Keratinocyte (primary cell): ENCODE data around the gene ZNF169. TPM values are rescaled to one million over a fixed set of nuclear protein-coding genes. Genes with fewer than 3 reads are reported as not detected.

Experiments
- DNase-seq: peaks from one replicate; pipeline ENCODE4 v3.0.0-alpha.2; 2011; ENCODE audit warnings: low read depth, missing footprints, low spot score
- FAIRE-seq: peaks from 2 replicates; lab custom pipeline; 2011; peaks lifted over from hg19 to GRCh38; lab: Jason Lieb, UNC
- H2AFZ ChIP-seq: 2 replicates; pipeline ENCODE4 v1.6.0; 2012; ENCODE audit warnings: low read length, control low read depth, inconsistent platforms; ENCODE audit not compliant: control insufficient read depth
- H3K27ac ChIP-seq: 2 replicates; pipeline ENCODE4 v1.5.1; 2011; ENCODE audit warnings: low read length; ENCODE audit not compliant: control insufficient read depth, insufficient read depth
- H3K27me3 ChIP-seq: 3 replicates; pipeline ENCODE4 v1.6.0; 2011; ENCODE audit warnings: low read length; ENCODE audit not compliant: control insufficient read depth, insufficient read depth; ENCODE audit errors: extremely low read depth
- H3K36me3 ChIP-seq, 2 experiments: 2 replicates in 1 of 2; 3 replicates in 1 of 2; pipeline ENCODE4 v1.5.1; 2011; ENCODE audit warnings: low read length in 2 of 2, mild to moderate bottlenecking in 1 of 2; ENCODE audit not compliant: control insufficient read depth in 2 of 2, insufficient read depth in 2 of 2; ENCODE audit errors: extremely low read depth in 1 of 2
- H3K4me1 ChIP-seq: 3 replicates; pipeline ENCODE4 v1.5.1; 2011; ENCODE audit warnings: low read length; ENCODE audit not compliant: control insufficient read depth, insufficient read depth; ENCODE audit errors: extremely low read depth
- H3K4me2 ChIP-seq: 3 replicates; pipeline ENCODE4 v1.6.0; 2011; ENCODE audit warnings: low read depth, low read length; ENCODE audit not compliant: control insufficient read depth, insufficient read depth; ENCODE audit errors: extremely low read depth
- H3K4me3 ChIP-seq, 3 experiments: fragments of 200-600 bp in 1 of 3; sonication (generic) in 1 of 3; 2 replicates in 2 of 3; 3 replicates in 1 of 3; pipeline ENCODE4 v1.5.1; 2011 to 2016; ENCODE audit warnings: low read length in 3 of 3, mild to moderate bottlenecking in 3 of 3, control low read depth in 2 of 3, inconsistent platforms in 1 of 3, low read depth in 1 of 3, mixed read lengths in 1 of 3, mixed run types in 1 of 3, moderate library complexity in 1 of 3; ENCODE audit not compliant: control insufficient read depth in 2 of 3, insufficient read depth in 2 of 3; ENCODE audit errors: extremely low read depth in 1 of 3
- H3K79me2 ChIP-seq: 2 replicates; pipeline ENCODE4 v1.6.0; 2012; ENCODE audit warnings: low read length; ENCODE audit not compliant: control insufficient read depth, insufficient read depth
- H3K9ac ChIP-seq: 3 replicates; pipeline ENCODE4 v1.6.0; 2011; ENCODE audit warnings: low read length; ENCODE audit not compliant: control insufficient read depth, insufficient read depth; ENCODE audit errors: extremely low read depth
- H3K9me1 ChIP-seq: 3 replicates; pipeline ENCODE4 v1.6.0; 2011; ENCODE audit warnings: low read length; ENCODE audit not compliant: control insufficient read depth, insufficient read depth; ENCODE audit errors: extremely low read depth
- H3K9me3 ChIP-seq: 2 replicates; pipeline ENCODE4 v1.5.1; 2012; ENCODE audit warnings: low read depth, low read length; ENCODE audit not compliant: control insufficient read depth
- H4K20me1 ChIP-seq: 3 replicates; pipeline ENCODE4 v1.6.0; 2011; ENCODE audit warnings: low read length; ENCODE audit not compliant: control insufficient read depth, insufficient read depth; ENCODE audit errors: extremely low read depth
- EZH2 ChIP-seq: IDR thresholded peaks from one replicate; pipeline ENCODE4 v1.6.1; 2012; ENCODE audit warnings: inconsistent platforms, mild to moderate bottlenecking, low read length, moderate library complexity
- dilution Hi-C: fragments of 300-500 bp; cut with MboI; formaldehyde crosslinking; loops from one replicate; pipeline ENCODE4 v1.7.0; 2020; ENCODE audit warnings: low sequenced_read_pairs; ENCODE audit not compliant: extremely low pct_ligation_motif_present
- polyA plus RNA-seq, 5 experiments: library from polyadenylated mRNA; depleted of rRNA in 3 of 5; stranded (reverse) in 3 of 5; stranded (forward) in 1 of 5; unstranded in 1 of 5; fragments of >200 nt; gene quantifications; 1 replicate in 1 of 5; 2 replicates in 3 of 5; 3 replicates in 1 of 5; pipeline versions ENCODE4 v1.2.1 to v1.2.3, GENCODE V29; 2011 to 2012; ENCODE audit warnings: missing spikeins in 2 of 5, low read depth in 1 of 5, low replicate concordance in 1 of 5
- TF ChIP-seq, protein P1 (sequence below), 3 experiments: IDR thresholded peaks in 1 of 3; conservative IDR thresholded peaks in 1 of 3; optimal IDR thresholded peaks in 1 of 3; 2 replicates in 2 of 3; 3 replicates in 1 of 3; pipeline versions ENCODE3 to v1.5.1; 2011; ENCODE audit warnings: low read length in 3 of 3, mild to moderate bottlenecking in 3 of 3, moderate library complexity in 2 of 3, control low read depth in 1 of 3, inconsistent platforms in 1 of 3; ENCODE audit not compliant: insufficient read depth in 2 of 3; ENCODE audit errors: extremely low read depth in 1 of 3

Gene ZNF169
- polyA plus RNA-seq, 1 donor (not counting 4 experiments of a cell fraction or from before 2014, with no cell fraction given) = 3.7 TPM

- FAIRE-seq (no peak), DNase-seq (no peak)
- H3K4me2 ChIP-seq = no peak overlapping the region
- no peaks in the 10 kb centered on the region for H4K20me1 ChIP-seq
- H3K79me2 ChIP-seq = no peaks in the 10 kb centered on the region
- dilution Hi-C loops = no loop called here
- no peaks in the 10 kb centered on the region for H3K4me1 ChIP-seq
- no peaks in the 10 kb centered on the region for H3K9me1 ChIP-seq
- no peaks in the 10 kb centered on the region for H3K36me3 ChIP-seq
- no peaks in the 10 kb centered on the region for H3K27me3 ChIP-seq
- H3K4me3 ChIP-seq = no peak overlapping the region
- H3K27ac ChIP-seq = no peak overlapping the region
- no peaks in the 10 kb centered on the region for H3K9me3 ChIP-seq
- no peak overlapping the region for H2AFZ ChIP-seq
- H3K9ac ChIP-seq = no peak overlapping the region
- TF ChIP-seq, protein P1, sequence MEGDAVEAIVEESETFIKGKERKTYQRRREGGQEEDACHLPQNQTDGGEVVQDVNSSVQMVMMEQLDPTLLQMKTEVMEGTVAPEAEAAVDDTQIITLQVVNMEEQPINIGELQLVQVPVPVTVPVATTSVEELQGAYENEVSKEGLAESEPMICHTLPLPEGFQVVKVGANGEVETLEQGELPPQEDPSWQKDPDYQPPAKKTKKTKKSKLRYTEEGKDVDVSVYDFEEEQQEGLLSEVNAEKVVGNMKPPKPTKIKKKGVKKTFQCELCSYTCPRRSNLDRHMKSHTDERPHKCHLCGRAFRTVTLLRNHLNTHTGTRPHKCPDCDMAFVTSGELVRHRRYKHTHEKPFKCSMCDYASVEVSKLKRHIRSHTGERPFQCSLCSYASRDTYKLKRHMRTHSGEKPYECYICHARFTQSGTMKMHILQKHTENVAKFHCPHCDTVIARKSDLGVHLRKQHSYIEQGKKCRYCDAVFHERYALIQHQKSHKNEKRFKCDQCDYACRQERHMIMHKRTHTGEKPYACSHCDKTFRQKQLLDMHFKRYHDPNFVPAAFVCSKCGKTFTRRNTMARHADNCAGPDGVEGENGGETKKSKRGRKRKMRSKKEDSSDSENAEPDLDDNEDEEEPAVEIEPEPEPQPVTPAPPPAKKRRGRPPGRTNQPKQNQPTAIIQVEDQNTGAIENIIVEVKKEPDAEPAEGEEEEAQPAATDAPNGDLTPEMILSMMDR (optimal IDR thresholded peaks at IDR 0.05 in 1 of 3, IDR thresholded peaks at IDR 0.05 in 1 of 3, conservative IDR thresholded peaks at IDR 0.05 in 1 of 3; ENCODE audit: extremely low read depth in 1 of 3, insufficient read depth in 2 of 3, low read length in 3 of 3) = no peak
- TF ChIP-seq EZH2 = no peak
Measured at GRCh38 chr9:94300470-94301301, 41.6 kb downstream of the ZNF169 start.

GRCh38 chr9:94301583-94301982 is 42.5 kb downstream of the ZNF169 start:
- no peaks in the 10 kb centered on the region for H3K9me1 ChIP-seq
- H3K4me3 ChIP-seq = no peak overlapping the region
- no peak overlapping the region for H3K9ac ChIP-seq
- no peaks in the 10 kb centered on the region for H3K4me1 ChIP-seq
- no peak overlapping the region for H3K27ac ChIP-seq
- no peaks in the 10 kb centered on the region for H3K79me2 ChIP-seq
- no peak overlapping the region for H3K4me2 ChIP-seq
- no peak for TF ChIP-seq EZH2
- TF ChIP-seq, protein P1 (optimal IDR thresholded peaks at IDR 0.05 in 1 of 3, IDR thresholded peaks at IDR 0.05 in 1 of 3, conservative IDR thresholded peaks at IDR 0.05 in 1 of 3; ENCODE audit: extremely low read depth in 1 of 3, insufficient read depth in 2 of 3, low read length in 3 of 3) = no peak
- H3K27me3 ChIP-seq = no peaks in the 10 kb centered on the region
- H4K20me1 ChIP-seq = no peaks in the 10 kb centered on the region
- dilution Hi-C loops = no loop called here
- DNase-seq (no peak), FAIRE-seq (no peak)
- no peak overlapping the region for H2AFZ ChIP-seq
- H3K36me3 ChIP-seq = no peaks in the 10 kb centered on the region
- no peaks in the 10 kb centered on the region for H3K9me3 ChIP-seq
